HG02763 (cell line): Measurements from ENCODE around the gene NRXN3.

Source experiments
- ATAC-seq: cut with Tn5 transposase; IDR thresholded peaks from one replicate; pipeline ENCODE4 v1.9.1; 2021; ENCODE audit warnings: mild to moderate bottlenecking, moderate library complexity; ENCODE audit not compliant: unreplicated experiment

The NRXN3 gene

GRCh38 chr14:79809849-79810612 is 1639.9 kb downstream of the NRXN3 start:
- no peak for ATAC-seq

GRCh38 chr14:79820866-79821535 is 1650.8 kb downstream of the NRXN3 start:
- ATAC-seq = no peak

DNA sequence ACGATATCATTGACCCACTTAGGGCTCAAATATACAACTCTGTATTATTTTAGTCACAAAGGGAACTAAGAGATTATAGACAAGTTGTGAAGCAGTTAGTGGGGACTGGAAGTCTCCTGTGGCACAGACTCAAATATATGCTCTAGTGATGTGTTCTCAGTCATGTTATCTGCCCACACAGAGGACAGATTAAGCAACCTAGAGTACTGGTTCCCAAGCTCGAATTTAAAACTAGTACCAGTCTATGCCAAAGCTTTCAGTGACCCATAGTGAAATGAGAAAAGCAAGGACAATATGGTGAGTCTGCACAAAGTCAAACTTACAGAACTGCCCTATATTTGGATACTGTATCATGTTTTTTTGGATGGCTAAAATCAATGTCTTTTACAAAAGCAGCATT is 1651.9 kb downstream of the NRXN3 start:
- ATAC-seq = no peak

DNA sequence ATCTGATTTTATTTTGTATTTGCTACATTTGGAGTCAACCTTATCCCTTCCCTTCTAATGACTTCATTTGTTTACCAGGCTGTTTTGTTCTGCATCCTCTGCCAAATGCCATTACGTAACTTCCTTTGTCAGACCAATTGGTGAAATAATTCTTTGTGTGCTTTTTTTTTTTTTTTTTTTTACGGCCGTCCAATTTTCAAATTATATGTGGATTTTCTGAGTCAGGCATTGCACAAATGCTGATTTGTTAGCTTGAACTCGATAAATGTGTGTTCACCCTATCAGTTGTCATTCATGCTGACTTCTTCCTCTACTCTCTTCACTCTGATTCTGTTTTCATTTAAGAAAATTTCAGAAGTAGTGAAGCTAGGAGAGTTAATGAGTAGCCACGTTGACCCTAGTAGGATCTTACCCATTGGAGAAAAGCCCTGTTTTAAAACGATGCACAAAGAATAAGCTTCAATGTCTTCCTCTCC is 1654.9 kb downstream of the NRXN3 start:
- no peak for ATAC-seq

DNA sequence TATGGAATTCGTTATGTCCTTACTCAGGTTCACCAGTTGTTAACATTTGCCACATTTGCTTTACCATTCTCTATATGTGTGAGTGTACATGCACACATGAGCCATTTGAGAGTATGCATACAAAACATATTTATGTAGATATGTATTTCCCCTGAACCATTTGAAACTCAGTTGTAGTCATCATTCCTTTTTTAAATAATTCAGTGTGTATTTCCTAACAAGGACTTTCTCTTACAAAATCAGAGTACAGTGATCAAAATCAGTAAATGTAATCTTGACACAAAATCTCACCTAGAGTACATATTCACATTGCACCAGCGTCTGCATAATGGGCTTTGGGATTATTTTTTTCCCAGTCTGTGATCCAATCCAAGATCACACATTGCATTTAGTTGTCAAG is 1656.2 kb downstream of the NRXN3 start:
- no peak for ATAC-seq

DNA sequence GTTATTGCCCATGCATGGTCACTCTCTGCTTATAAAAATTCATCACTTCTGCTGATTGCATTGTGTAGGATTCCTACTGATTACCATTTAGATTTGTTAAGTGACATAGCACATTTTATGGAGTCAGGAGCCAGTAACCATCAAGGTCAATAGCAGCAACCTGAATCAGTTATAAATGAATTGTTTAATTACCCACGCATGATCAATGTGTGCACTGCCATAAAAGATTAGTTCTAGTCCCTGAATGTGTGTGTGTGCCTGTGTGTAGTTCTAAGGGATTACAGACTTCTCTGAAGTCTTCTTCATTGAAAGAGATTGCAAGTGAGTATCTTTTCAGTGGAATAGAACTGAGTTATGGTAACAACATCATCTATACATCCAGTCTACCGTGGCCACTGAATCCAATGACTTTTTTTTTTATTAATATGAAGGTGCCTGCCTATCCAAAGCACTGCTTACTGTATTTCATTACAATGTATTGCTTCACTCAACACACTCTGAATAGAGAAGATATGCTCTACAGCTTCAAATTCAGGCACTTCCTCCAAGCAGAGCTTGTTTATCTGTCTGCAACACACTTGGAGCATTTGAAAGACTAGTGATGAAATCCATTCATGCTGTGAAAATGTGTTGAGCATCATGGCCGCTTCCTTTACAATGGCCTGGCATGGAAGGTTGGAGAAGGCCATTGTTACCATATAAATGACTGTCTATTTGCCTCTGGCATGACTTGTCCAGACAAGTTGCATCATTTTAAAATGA is 1659.4 kb downstream of the NRXN3 start:
- no peak for ATAC-seq

DNA sequence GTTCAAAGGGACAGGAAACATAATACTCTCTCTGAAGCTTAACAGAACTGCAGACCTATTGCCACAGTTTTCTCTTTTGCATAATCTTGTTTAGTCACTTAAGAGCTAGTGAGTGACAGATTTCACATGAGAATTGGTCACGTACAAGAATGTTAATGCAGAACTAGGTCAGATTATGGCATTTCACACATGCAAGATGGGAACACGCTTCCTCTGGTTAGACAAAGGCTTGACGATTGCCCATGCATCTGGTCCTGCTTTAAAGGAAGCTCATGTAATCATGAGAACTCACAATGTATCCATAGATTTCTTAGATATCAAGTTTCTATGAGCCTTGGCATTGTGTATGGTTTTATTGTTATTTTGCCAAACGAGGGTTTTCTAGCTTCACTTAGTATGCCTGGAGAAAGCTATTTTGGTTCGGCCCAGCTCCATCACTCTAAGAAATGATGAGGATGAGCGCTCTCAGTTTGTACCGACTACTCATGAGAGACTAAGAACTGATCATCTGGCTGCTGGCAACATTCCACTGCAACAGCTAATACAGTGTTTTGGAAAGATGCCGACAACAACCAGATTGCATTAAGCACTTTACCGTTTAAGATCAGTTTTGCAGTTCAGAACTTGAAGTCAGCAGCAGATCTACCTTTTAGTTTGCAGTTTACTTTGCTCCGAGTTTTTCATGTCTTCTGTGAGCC is 1661.2 kb downstream of the NRXN3 start:
- no peak for ATAC-seq

- no peak for ATAC-seq
These were observed 1663.6 kb downstream of the NRXN3 start for GRCh38 chr14:79833781-79834180.

GRCh38 chr14:79834868-79835267 is 1664.7 kb downstream of the NRXN3 start:
- no peak for ATAC-seq

- ATAC-seq = no peak
These were observed 1666.4 kb downstream of the NRXN3 start for GRCh38 chr14:79836577-79836976.

GRCh38 chr14:79837699-79838098 is 1667.5 kb downstream of the NRXN3 start:
- ATAC-seq = no peak

DNA sequence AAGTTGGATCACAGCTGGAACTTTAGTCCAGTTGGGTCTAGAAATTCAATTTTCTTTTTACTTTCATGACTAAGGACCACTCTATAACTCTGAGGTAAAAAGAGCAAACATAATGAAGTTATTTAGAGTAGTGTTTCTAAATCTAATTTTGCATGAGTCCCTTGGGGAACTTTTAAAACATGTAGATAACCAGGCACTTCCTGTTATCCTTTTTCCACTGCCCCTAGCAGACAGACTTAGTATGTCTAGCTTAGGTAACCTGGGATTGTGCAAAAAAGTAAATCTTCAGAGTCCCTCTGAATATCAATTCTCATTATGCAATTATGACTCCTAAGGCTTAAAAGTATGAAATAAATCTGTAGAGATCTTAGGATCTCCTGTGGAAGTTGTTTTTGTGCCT is 1669.9 kb downstream of the NRXN3 start:
- ATAC-seq = no peak

- no peak for ATAC-seq
These were observed 1670.7 kb downstream of the NRXN3 start for GRCh38 chr14:79840831-79841230.

DNA sequence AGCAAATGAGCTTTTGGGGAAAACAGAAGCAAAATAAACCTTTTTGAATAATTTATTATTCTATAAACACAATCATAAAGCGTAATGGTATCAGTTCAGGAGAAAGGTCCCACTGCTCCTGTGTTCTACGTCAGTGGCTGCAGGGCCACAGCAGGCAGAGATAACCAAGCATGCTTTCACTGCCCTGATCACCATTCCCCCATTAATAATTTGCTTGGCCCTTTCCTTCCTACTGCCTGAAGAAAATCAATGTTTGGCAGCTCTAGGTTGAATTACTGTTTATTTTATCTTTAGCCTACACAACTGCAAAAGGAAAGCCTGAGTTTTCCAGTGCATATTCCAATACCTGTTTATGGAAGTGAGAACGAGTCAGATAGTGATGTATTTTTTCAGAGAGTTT is 1671.3 kb downstream of the NRXN3 start:
- no peak for ATAC-seq

DNA sequence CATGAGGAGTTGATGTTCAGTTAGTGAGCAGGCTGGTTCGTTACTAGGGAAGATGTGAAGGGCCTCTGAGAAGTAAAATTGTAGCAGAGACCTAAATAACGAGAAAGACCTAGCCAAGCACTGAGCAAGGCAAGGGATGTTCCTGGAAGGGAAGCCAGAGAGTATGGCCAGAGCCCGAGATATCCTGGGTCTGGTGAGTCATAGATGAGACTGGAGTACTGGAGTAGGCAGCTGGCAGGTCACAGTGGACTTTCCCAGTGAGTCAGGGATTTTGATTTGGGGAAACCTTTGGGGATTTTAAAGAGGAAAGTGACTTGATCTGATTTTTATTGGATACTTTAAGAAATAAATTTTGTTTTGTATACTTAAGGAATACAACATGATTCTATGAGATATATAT is 1672.1 kb downstream of the NRXN3 start:
- ATAC-seq = no peak

DNA sequence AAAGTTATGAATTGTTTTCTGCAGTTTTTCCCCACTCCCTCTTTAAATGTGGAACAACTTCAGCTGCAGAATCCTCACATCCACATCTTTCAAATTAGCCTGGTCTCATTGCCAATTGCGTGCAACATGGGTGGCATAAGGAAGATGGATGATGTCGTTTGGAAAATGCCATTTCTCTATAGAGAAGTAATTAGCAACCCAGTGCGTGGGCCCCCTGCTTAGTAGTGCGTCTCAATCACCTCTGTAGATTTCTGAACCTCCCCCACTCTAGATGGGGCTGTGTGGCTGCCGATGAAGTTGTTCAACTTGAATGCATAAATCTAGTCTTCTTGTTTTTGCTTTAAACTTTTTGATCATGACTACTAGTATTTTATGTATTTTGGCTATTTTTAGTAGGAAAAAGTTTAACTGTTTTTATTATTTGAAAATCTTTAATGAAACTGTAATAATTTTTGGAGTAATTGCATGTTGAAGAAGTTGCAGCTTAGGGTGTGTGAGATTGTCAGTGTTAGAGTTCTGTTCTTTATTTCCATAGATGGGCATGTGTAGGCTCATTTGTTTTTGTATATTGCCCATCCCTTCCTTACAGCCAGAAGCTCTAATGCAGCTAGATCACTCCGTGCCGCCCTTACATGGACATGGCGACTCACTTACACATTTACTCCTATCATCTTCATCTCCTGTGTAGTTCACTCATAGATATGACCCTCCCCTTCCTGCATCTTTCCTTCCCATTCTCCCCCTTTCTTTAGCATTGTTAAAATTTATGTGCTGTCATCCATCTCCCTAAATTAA is 1683.0 kb downstream of the NRXN3 start:
- no peak for ATAC-seq

DNA sequence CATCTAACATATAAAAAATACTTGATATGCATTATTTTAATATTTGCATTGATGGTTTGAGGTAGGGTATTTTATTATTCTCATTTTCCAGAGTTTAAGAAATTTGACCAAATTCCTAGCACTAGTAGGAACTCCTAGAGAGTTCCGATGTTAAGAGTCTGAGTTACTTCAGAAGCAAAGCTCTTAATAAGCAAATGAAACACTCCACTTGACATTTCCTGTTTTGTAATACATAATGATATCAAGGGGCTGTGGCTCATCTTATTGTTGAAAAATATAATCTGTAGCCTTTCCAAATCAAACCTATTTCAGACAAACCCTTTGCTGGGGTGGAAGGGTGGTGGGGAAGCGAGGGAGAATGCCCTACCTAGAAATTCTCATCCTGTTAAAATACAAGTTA is 1685.6 kb downstream of the NRXN3 start:
- ATAC-seq = no peak

DNA sequence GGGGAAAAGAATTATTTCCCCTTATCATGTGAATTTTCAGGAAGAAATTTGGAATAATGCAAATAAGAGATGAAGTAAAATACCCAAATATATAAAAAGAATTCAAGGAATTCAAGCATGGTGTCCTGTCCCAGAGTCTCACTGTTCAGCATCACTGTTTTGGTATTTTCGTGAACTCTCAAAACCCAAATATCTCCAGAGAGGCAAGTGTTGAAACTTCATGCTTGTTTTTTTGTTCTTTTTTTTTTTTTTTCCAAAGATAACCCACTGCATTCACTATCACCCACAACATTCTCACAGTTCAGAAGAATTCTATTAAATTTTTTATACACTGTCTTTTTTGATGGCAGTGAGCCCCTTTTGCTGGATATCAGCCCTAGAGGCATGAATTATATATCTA is 1686.2 kb downstream of the NRXN3 start:
- ATAC-seq = no peak

DNA sequence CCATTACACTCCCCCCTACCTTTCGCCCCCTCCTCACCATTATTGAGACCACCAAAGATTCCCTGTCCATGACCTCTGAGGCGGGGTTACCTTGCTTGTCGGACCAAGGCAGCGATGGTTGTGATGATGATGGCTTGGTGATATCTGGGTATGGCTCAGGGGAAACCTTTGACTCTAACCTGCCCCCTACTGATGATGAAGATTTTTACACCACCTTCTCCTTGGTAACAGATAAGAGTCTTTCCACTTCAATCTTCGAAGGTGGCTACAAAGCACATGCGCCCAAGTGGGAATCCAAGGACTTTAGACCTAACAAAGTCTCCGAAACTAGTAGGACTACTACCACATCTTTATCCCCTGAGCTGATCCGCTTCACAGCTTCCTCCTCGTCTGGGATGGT is 1690.9 kb downstream of the NRXN3 start:
- ATAC-seq = no peak

GRCh38 chr14:79862045-79862444 is 1691.9 kb downstream of the NRXN3 start:
- no peak for ATAC-seq
